Neural cell (in vitro differentiated cells): ENCODE data around the gene CFAP20DC.

ENCODE experiments used
- EP300 ChIP-seq: fragments of 450-650 bp; conservative IDR thresholded peaks from 2 replicates; pipeline ENCODE4 v1.6.1; 2014; ENCODE audit warnings: antibody characterized with exemption, mild to moderate bottlenecking, moderate library complexity; ENCODE audit not compliant: poor library complexity, severe bottlenecking
- EZH2 ChIP-seq: fragments of 200-600, 300-800 bp; shearing (Covaris generic), sonication (generic); IDR thresholded peaks from 2 replicates; pipeline ENCODE4 v1.6.1; 2014; ENCODE audit warnings: antibody characterized with exemption, low read length, borderline replicate concordance, mild to moderate bottlenecking; ENCODE audit not compliant: insufficient read depth, poor library complexity, severe bottlenecking
- RAD21 ChIP-seq: fragments of 450-650 bp; conservative IDR thresholded peaks from 2 replicates; pipeline ENCODE4 v1.6.1; 2014; ENCODE audit warnings: antibody characterized with exemption, mild to moderate bottlenecking, moderate library complexity
- TF ChIP-seq, protein P1 (sequence below): fragments of 450-650 bp; IDR thresholded peaks from 2 replicates; pipeline ENCODE4 v1.5.1; 2014; ENCODE audit warnings: antibody characterized with exemption, mild to moderate bottlenecking, moderate library complexity; ENCODE audit not compliant: poor library complexity, severe bottlenecking

DNA sequence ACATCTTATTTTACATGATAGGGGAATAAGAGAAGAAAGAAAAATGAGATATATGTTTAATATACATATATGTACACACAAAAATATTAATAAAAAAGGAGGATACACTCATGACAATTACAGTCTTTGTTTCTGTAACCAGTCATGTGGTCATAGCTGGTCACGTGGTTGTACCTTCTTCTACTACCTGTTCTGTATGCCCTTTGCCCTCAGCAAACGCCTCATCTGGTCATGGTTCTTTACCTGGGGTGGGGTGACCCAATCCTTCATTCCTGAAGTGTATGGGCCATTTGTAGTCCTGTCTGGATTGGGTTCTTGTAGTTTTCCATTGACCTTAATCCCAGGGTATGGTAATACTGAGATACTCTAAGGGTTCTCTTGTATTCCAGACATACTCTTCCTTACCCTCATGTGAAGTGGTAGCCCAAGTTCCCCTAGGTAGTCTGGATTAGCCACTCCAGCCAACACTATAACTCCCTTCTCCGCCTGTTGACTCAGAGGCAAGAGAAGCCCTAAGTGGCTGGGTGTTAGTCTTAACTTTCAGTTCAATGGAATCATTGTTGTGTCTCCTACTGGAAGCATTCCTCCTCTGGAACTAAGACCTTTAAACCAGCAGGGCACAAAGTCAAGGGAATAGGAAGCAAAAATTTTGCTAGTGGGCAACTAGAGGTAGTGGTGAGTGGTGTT is 336.0 kb downstream of the CFAP20DC start:
- TF ChIP-seq, protein P1, sequence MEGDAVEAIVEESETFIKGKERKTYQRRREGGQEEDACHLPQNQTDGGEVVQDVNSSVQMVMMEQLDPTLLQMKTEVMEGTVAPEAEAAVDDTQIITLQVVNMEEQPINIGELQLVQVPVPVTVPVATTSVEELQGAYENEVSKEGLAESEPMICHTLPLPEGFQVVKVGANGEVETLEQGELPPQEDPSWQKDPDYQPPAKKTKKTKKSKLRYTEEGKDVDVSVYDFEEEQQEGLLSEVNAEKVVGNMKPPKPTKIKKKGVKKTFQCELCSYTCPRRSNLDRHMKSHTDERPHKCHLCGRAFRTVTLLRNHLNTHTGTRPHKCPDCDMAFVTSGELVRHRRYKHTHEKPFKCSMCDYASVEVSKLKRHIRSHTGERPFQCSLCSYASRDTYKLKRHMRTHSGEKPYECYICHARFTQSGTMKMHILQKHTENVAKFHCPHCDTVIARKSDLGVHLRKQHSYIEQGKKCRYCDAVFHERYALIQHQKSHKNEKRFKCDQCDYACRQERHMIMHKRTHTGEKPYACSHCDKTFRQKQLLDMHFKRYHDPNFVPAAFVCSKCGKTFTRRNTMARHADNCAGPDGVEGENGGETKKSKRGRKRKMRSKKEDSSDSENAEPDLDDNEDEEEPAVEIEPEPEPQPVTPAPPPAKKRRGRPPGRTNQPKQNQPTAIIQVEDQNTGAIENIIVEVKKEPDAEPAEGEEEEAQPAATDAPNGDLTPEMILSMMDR, result no peak
- TF ChIP-seq EP300 (no peak), RAD21 (no peak), EZH2 (no peak)
